GM06990 (cell line): ENCODE measurements around the gene GABBR2.

ENCODE experiments used
- DNase-seq: peaks from one replicate; pipeline ENCODE4 v3.0.0-alpha.2; 2011; ENCODE audit not compliant: insufficient read length; ENCODE audit errors: extremely low read depth
- H3K27me3 ChIP-seq: replicated peaks from 2 replicates; pipeline ENCODE4 v1.6.0; 2011; ENCODE audit warnings: low read length; ENCODE audit not compliant: control insufficient read depth, insufficient read depth
- H3K36me3 ChIP-seq: 2 replicates; pipeline ENCODE4 v1.5.1; 2011; ENCODE audit warnings: low read length; ENCODE audit not compliant: control insufficient read depth, insufficient read depth
- H3K4me3 ChIP-seq: replicated peaks from 2 replicates; pipeline ENCODE4 v1.5.1; 2011; ENCODE audit warnings: low read depth, mild to moderate bottlenecking, control low read depth, low read length
- CTCF ChIP-seq: IDR thresholded peaks from 2 replicates; pipeline ENCODE4 v1.5.1; 2011; ENCODE audit warnings: low read length, control low read depth, mild to moderate bottlenecking, inconsistent platforms; ENCODE audit not compliant: insufficient read depth, poor library complexity, severe bottlenecking

Gene GABBR2

GRCh38 chr9:98373609-98374008 is 335.1 kb downstream of the GABBR2 start:
- DNase-seq: no peak
- Histone ChIP-seq H3K36me3 (no peaks in the 10 kb centered on the region), H3K4me3 (no peak overlapping the region), H3K27me3 (no peaks in the 10 kb centered on the region; the same call in 1 of the 2 replicates)
- no peak for TF ChIP-seq CTCF

- DNase-seq: no peak
- no peaks in the 10 kb centered on the region; the same call in 1 of the 2 replicates for H3K27me3 ChIP-seq
- H3K36me3 ChIP-seq: no peaks in the 10 kb centered on the region
- no peak overlapping the region for H3K4me3 ChIP-seq
- TF ChIP-seq CTCF: no peak
Observed at GRCh38 chr9:98372077-98372836, 336.5 kb downstream of the GABBR2 start.

GRCh38 chr9:98370976-98371315 is 337.8 kb downstream of the GABBR2 start:
- no peak for TF ChIP-seq CTCF
- Histone ChIP-seq H3K36me3 (no peaks in the 10 kb centered on the region), H3K4me3 (no peak overlapping the region), H3K27me3 (no peaks in the 10 kb centered on the region; the same call in 1 of the 2 replicates)
- DNase-seq: no peak

- Histone ChIP-seq H3K4me3 (no peak overlapping the region), H3K27me3 (no peaks in the 10 kb centered on the region; the same call in 1 of the 2 replicates), H3K36me3 (no peaks in the 10 kb centered on the region)
- TF ChIP-seq CTCF: no peak
- no peak for DNase-seq
Observed at GRCh38 chr9:98370300-98370975, 338.3 kb downstream of the GABBR2 start.

GRCh38 chr9:98369896-98370295 is 338.8 kb downstream of the GABBR2 start:
- DNase-seq: no peak
- TF ChIP-seq CTCF: no peak
- H3K4me3 ChIP-seq: no peak overlapping the region
- no peaks in the 10 kb centered on the region; the same call in 1 of the 2 replicates for H3K27me3 ChIP-seq
- H3K36me3 ChIP-seq: no peaks in the 10 kb centered on the region

- Histone ChIP-seq H3K4me3 (no peak overlapping the region), H3K27me3 (no peaks in the 10 kb centered on the region; the same call in 1 of the 2 replicates), H3K36me3 (no peaks in the 10 kb centered on the region)
- TF ChIP-seq CTCF: no peak
- DNase-seq: no peak
Observed at GRCh38 chr9:98369471-98369870, 339.3 kb downstream of the GABBR2 start.
